Activated CD4-positive, CD25-positive, alpha-beta regulatory T cell (primary cell): ENCODE measurements around the gene GPA33.

Source experiments
- DNase-seq, 4 experiments: peaks; one replicate each; lab custom pipeline; 2025; lab: John Stamatoyannopoulos, UW

Gene GPA33

GRCh38 chr1:167086033-167086432, 4.1 kb downstream of the GPA33 start:
- DNase-seq: no peak

DNA sequence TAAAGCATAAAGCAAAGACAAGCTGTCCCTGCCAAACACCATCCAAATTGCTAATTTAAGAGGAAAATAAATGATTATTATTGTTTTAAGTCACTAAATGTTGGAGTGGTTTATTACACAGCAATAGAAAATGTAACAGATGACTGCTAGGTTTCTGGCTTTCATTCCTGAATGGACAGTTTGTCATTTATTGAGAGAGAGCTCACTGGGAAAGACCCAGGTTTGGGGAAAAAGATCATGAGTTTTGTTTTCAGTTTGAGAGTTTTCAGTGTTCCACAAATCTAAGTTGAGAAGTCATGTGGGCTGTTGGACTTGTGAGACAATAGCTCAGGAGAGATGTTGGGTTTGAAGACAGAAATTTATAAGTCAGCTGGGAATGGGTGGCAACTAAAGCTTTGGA, 5.4 kb downstream of the GPA33 start:
- no peak for DNase-seq

GRCh38 chr1:167083871-167084270, 6.3 kb downstream of the GPA33 start:
- DNase-seq: no peak

DNA sequence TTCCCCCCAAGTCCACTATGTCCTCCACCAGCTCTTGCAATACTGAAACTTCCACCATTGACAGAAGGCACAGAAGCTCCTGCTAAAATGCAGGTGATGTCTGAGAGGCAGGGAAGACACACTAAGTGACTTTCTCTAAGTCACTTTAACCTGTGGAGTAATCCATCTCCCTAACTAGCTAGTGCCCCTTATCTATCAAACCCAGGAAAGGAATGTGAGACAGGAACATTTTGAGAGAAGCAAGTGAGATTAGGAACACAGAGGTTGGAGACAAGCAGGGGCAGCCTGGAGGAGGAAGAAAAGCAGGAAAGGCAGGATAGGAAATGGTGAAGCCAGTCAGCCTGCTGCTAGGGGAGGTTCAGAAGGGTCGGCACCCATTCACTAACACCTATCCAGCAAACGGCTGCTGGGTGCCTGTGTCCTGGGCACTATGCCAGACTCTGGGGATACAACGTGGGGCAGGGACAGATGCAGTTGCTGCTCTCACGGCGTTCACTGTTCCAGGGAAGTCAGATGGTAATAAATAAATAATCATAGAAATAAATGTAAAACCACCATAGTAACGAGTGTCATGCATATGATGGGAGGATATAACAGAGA, 7.0 kb downstream of the GPA33 start:
- DNase-seq: no peak

DNA sequence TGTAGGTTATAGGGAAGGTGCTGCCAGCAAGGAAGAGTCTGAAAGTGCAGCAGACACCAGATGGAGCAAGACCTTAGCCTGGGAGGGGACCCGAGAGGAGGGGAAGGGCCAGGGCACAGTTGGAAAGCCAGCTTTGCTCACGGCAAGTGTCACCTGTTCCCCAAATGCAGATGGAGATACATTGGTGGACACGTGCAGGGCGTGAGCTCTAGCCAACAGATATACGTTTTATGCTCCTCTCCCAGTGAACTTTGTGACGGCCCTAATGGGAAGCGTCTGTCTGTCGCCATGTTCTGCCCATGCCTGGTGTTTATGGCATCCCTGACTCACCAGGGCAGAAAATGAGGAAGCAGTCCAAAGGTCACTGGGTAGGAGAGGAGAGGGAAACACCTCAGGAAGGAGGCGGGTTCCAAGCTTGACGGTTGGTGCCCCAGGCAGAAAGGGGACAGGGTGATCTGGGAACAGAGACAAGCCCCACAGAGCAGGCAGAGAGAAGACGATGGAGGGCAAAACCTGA, 7.6 kb downstream of the GPA33 start:
- no peak for DNase-seq

DNA sequence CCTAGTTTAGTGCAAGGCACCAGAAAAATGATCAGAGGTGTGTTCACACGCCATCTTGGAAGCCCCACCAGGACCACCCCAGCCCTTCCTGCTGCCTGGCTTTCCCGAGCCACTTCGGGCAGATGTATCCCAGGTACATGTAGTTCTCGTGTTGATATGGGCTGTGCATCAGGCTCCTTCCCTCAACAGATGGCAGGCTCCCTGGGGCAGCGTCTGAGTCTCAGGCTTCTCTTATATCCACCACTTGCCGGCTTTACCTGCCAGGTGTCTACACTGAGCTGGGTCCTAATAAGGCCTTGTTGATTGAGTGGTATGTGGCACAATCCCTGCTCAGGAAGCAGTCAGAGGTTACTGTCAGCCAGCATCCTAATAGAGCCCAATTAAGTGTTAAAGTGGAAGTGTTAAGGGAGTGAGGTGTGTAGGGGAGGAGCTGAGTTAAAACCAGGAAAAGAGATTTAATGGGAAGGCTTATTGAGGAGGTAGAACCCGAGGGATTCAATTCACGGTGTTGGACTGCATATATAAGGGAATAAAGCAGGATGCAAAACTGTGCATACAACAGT, 8.5 kb downstream of the GPA33 start:
- no peak for DNase-seq

DNA sequence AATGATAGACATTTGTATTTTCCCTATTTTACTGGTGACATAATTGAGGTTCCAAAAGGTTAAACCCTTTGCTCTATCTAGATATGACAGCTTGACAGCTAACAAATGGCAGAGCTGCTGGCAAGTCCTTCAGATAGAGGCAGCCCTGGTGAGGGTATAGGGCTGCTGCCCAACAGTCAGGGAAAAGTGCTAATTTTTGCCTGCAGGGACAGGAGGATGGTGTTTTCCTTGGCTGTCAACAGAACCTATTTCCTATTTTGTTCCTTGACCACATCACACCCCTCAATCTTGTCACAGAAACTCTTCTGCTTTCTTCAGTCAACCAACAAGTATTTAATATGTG, 12.3 kb downstream of the GPA33 start:
- DNase-seq: no peak

DNA sequence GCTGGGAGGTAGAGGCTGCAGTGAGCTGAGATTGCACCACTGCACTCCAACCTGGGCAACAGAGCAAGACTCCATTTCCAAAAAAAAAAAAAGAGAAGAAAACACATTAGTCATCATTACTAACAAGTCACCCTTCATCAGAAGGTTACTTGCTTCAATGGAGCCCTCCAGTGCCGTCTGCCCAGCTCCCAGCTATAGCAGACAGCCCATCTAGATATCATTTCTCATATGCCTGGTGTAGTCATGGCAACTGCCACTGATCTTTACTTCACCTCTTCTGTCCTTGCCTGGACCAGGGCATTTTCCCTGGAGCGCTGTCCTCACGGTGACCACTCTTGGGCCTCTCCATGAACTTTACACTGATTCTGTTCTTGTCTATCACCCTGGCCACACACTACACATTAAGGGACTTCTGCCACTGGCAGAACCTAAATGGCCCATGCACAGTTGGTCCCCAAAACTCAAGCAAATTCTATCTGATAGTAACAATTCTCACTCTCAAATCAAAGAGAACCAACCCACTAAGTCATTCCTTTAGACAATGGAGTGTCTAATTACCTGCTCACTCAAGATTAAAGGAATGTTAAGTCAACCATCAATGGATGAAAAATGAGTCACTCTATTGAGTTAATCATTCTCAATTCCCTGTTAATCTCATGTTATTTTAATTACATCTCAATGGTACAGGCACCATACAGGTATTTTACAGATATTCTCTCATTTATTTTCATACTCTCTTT, 12.9 kb downstream of the GPA33 start:
- DNase-seq: no peak

DNA sequence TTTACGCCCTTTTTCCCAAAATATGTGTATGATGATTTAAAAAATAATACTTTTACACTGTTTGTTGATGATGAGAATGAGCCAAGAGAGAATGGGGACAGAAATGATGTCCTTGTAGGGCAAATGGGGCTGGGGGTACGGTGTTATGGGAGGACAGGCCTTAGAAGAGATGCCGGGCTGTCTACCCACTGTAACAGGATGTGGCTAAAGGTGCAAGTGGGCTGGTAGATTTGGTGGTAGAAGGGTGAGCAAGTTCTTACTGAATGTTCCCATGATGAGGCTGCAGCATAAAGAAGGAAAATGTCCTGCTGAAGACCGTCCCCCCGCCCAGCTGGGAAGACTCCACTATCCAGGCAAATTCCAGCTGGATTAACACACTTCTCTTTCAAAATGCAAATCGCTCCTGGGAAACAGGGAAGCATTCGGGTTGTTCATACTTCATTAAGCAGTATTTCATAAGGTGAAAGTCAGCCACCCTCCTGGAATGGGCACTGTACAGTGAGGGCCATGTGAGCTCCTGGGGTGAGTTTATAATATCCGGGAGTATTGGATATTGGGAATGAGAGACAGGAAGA, 14.0 kb downstream of the GPA33 start:
- no peak for DNase-seq

DNA sequence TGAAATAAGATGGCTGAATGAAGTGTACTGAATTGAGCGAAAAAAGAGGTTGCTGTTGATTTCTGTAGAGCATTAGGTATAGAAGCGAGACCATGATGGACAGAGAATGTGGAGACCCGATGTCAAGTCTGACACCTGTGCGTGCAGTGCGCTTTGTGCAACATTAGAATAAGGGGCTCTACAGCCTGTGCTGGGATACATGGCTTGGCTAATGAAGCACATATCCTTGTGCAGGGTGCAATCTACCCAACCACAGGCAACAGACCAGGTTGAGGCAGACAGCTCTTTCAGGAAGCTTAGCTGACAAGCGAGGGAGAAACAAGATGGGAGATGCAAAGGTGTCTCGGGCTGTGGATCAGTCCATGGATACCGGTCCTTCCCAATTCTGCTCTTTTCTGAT, 18.9 kb downstream of the GPA33 start:
- DNase-seq: no peak

GRCh38 chr1:167068761-167069160, 21.4 kb downstream of the GPA33 start:
- no peak for DNase-seq

- DNase-seq: no peak
Measured at GRCh38 chr1:167067904-167068303, 22.3 kb downstream of the GPA33 start.

GRCh38 chr1:167066333-167067122, 23.6 kb downstream of the GPA33 start:
- DNase-seq: peak; percentile 60 to 82 (median 62)

DNA sequence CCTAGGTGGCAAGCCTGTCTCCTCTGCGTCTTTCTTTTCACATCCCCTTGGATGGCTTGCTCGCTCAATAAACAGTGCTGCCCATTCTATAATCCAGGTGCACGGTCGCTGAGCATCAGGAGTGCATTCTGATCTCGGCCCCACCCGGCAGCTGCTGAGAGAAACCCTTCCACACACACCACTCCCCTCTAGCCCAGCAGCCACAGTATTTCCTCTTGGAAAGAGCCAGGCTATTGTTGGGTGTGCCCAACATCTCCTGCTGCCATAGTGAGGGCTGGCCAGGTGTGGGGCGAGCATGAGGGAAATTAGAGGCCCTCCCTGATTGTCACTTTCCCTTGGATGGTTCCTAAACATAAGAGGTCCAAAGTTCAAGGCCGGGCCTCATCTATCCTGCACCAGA, 24.7 kb downstream of the GPA33 start:
- DNase-seq: no peak

GRCh38 chr1:167064621-167065020, 25.6 kb downstream of the GPA33 start:
- DNase-seq: no peak

- no peak for DNase-seq
Measured at GRCh38 chr1:167061073-167061464, 29.1 kb downstream of the GPA33 start.

GRCh38 chr1:167060141-167061072, 29.8 kb downstream of the GPA33 start:
- DNase-seq: no peak

- DNase-seq: no peak
Measured at GRCh38 chr1:167059809-167060107, 30.4 kb downstream of the GPA33 start.

- DNase-seq: peak; percentile 40 to 72 (median 53)
Measured at GRCh38 chr1:167059045-167059808, 30.9 kb downstream of the GPA33 start.

DNA sequence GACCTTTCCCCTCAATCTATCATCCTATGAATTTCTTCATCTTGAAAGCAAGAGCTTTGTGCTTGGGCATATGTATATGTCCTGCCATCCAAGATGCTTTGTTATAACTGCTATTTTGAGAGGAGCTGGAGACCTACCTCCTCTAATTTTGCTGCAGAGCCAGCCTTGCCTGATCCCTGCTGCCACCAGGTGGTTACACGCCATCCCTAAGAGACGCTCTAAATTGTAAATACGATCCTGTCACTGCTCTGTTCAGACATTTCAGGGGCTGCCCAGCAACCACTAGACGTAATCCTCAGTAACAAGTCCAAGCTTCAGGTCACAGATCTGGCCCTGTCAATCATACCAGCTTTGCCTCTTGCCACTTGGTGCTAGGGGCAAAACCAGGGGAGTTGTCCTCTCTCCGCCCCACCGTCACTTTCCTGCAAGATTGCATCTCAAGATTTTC, 32.9 kb downstream of the GPA33 start:
- DNase-seq: no peak
